GM18868 (cell line): ENCODE results near the gene UXT.
"Not testable (repeated sequence)": the region's sequence is repeated elsewhere in the genome, so short reads cannot be mapped to it uniquely, and the experiment has no call there.

Source experiments
- ATAC-seq: cut with Tn5 transposase; IDR thresholded peaks from one replicate; pipeline ENCODE4 v1.9.1; 2021; ENCODE audit warnings: mild to moderate bottlenecking, moderate library complexity; ENCODE audit not compliant: unreplicated experiment

The UXT gene

GRCh38 chrX:47618923-47619485 is 40.0 kb downstream of the UXT start:
- ATAC-seq = no peak

- ATAC-seq = no peak
Observed at GRCh38 chrX:47614618-47615017, 44.4 kb downstream of the UXT start.

- ATAC-seq = no peak
Observed at GRCh38 chrX:47613082-47613481, 45.9 kb downstream of the UXT start.

GRCh38 chrX:47612418-47612817 is 46.6 kb downstream of the UXT start:
- no peak for ATAC-seq

GRCh38 chrX:47611926-47612325 is 47.1 kb downstream of the UXT start:
- ATAC-seq = no peak

- ATAC-seq = no peak
Observed at GRCh38 chrX:47611489-47611888, 47.5 kb downstream of the UXT start.

- no peak for ATAC-seq
Observed at GRCh38 chrX:47610511-47610910, 48.5 kb downstream of the UXT start.

DNA sequence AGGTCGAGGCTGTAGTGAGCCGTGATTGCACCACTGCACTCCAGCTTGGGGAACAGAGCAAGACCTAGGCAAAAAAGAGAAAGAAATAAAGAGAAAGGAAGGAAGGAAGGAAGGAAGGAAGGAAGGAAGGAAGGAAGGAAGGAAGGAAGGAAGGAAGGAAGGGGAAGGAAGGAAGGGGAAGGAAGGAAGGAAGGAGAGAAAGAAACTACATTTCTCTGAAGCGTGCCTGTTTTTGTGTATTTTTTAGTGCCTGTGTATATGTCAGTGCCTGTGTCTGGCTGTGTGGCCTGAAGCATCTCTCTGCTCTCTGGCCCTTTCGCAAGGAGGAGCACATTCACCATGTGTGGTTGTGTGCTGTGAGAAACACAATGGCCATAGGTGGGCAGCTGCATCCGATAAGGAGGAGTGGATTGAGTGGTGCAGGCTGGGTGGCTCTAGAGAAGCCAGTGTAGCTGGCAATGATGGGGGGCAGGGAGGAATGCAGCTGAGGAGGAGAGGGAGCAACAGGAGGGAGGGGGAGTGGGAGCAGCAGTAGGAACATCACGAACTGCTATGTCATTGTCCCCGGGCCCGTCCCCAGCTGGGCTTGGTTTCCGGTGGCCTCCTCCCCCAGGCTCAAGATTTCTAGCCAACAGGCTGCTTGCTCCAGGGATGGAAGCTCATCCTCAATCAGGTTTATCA is 50.7 kb downstream of the UXT start:
- ATAC-seq = no peak

DNA sequence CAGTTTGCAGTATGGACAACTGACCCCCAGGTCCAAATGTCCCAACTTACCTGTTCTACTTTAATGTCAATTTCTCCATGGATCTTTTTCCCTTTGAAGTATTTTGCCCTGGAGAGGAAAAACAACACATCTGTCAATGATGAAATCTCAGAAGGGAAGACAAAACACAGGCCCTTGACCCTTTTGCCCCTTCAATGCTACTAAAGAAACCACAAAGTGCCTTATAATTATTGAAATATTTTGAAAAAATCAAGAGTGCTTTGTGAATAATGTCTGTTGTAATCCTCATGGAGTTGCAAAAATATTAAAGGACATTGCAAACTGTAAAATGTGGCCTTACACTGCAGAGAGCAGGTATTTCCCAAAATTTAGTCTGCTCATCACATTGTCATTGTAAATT is 51.9 kb downstream of the UXT start:
- ATAC-seq = no peak

GRCh38 chrX:47605024-47605423 is 54.0 kb downstream of the UXT start:
- no peak for ATAC-seq

DNA sequence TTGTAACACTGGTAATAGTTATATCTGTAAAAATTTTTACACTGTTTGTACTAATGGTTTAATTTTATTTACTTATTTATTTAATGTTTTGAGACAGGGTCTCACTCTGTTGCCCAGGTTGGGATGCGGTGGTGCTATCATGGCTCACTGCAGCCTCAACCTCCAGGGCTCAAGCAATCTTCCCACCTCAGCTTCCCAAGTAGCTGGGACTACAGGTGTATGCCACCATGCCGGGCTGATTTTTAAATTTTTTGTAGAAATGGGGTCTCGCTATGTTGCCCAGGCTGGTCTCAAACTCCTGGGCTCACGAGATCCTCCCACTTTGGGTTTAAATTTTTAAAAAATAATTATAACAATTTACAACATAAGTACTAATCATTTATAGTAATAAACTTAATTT is 55.9 kb downstream of the UXT start:
- ATAC-seq = not testable (repeated sequence)
